ENCODE results near the gene TBRG4. TPM values are rescaled to one million over a fixed set of nuclear protein-coding genes. Genes with fewer than 3 reads are reported as not detected.

Gene TBRG4
- total and polyA plus RNA-seq, 8 donors: 15.6 to 39.8 (median 25.2) TPM

DNA sequence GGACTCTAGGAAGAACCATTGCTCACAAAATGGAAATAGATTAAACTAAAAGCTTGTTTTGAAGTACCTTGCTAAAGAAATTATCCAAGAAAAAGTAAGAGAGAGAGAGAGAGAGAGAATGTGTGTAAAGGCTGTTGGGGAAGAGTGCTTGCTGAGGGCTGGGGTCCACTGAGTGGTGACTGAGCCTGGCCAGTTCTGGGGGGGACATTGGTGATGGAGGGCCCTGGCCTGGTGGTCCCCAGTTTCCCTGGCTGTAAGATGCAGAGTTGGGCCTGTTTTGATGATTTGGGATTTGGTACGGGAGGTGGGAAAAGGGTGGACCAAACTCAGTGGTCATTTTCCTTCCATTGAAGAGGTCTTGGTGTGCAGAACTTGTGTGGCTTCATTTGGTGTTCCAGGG is 47.0 kb upstream of the TBRG4 start:
- Histone ChIP-seq H3K27ac (no peak overlapping the region), H3K9me3 (no peaks in the 10 kb centered on the region), H3K36me3 (no peaks in the 10 kb centered on the region), H3K27me3 (no peaks in the 10 kb centered on the region), H3K4me3 (no peak overlapping the region), H3K4me1 (no peaks in the 10 kb centered on the region)
- TF ChIP-seq, protein P1, sequence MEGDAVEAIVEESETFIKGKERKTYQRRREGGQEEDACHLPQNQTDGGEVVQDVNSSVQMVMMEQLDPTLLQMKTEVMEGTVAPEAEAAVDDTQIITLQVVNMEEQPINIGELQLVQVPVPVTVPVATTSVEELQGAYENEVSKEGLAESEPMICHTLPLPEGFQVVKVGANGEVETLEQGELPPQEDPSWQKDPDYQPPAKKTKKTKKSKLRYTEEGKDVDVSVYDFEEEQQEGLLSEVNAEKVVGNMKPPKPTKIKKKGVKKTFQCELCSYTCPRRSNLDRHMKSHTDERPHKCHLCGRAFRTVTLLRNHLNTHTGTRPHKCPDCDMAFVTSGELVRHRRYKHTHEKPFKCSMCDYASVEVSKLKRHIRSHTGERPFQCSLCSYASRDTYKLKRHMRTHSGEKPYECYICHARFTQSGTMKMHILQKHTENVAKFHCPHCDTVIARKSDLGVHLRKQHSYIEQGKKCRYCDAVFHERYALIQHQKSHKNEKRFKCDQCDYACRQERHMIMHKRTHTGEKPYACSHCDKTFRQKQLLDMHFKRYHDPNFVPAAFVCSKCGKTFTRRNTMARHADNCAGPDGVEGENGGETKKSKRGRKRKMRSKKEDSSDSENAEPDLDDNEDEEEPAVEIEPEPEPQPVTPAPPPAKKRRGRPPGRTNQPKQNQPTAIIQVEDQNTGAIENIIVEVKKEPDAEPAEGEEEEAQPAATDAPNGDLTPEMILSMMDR (IDR thresholded peaks at IDR 0.05): no peak
- 95 to 100% methylated on average over 1 of the region's 1 CpG for WGBS, 2 donors
- intact Hi-C loops (cut with DNase I): loop anchor here in 2 of 3 donors (5.0 to 10.0 kb wide), 3 partner anchors 96 to 706 kb away; no protein-coding TSS in a partner anchor
- FAIRE-seq (no peak), ATAC-seq (no peak), DNase-seq (peak in 1 of 6 donors; percentile 10)

DNA sequence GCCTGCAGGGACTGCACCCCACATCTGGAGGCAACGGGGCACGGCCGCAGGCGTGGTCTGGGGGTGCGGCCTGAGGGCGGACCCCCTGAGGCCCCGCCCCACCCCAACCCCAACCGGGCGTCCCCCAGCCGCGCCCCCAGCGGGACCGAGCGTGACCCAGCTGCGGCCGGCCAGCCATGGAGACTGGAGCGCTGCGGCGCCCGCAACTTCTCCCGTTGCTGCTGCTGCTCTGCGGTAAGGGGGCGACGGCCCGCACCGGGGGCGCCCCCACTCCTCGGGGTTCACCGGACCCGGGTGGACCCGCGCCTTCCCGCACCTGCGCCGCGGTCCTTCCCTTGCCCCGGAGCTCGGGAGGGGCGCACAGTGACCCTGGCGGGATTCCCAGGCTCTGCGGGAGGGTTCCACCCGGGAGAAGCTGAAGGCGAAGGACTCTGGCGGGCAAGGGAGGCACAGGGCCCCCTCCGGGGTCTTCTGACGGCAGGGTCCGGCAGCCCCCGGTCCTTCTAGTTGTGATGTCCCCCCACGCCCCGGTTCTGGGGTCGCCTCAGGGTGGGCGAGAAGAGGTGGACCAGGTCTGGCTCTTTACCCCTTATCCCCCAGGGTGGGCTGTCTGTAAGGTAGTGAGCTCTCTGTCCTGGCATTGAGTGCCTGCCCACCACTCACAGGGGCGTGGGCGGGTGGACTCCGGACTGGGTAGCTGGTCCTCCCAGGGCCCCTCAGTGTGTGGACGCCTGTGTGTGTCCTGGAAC is 46.3 kb upstream of the TBRG4 start, which contains the start of gene RAMP3:
Gene RAMP3, plus strand, starts transcription at position 139 of the 749 bp plus-strand sequence. Its CDS starts 38 bp downstream, at position 177.
- Histone ChIP-seq H3K27ac (no peak within 1 kb of the TSS), H3K9me3 (no peaks in the 10 kb centered on the region), H3K27me3 (no peaks in the 10 kb centered on the region), H3K4me1 (no peaks in the 10 kb centered on the region), H3K4me3 (peak within 1 kb of the TSS in 2 of 4 donors; percentile 11 to 29), H3K36me3 (no peaks in the 10 kb centered on the region)
- DNase-seq: no peak
- intact Hi-C loops (cut with DNase I): loop anchor here in 2 of 3 donors (5.0 to 10.0 kb wide), 3 partner anchors 97 to 707 kb away; no protein-coding TSS in a partner anchor
- FAIRE-seq: no peak
- WGBS, 2 donors: 9 to 14% methylated on average over 49 to 56 of the region's 56 CpGs
- TF ChIP-seq, protein P1 (IDR thresholded peaks at IDR 0.05): no peak
- no peak for ATAC-seq

GRCh38 chr7:45157286-45157652 is 45.8 kb upstream of the TBRG4 start:
- no peaks in the 10 kb centered on the region for H3K4me1 ChIP-seq
- H3K27ac ChIP-seq: no peak overlapping the region
- ATAC-seq (no peak), DNase-seq (no peak), FAIRE-seq (no peak)
- 17% methylated on average over 14 of the region's 14 CpGs for WGBS, 2 donors
- intact Hi-C loops (cut with DNase I): loop anchor here in 2 of 3 donors (5.0 to 10.0 kb wide), 3 partner anchors 98 to 708 kb away; no protein-coding TSS in a partner anchor
- no peaks in the 10 kb centered on the region for H3K9me3 ChIP-seq
- H3K4me3 ChIP-seq: peak overlapping the region in 1 of 4 donors; percentile 29
- TF ChIP-seq, protein P1 (IDR thresholded peaks at IDR 0.05): no peak
- H3K27me3 ChIP-seq: no peaks in the 10 kb centered on the region
- H3K36me3 ChIP-seq: no peaks in the 10 kb centered on the region

- DNase-seq (no peak), FAIRE-seq (no peak)
Observed at GRCh38 chr7:45156516-45157272, 45.2 kb upstream of the TBRG4 start.

More at GRCh38 chr7:45156516-45157272, 45.2 kb upstream of the TBRG4 start:
- ATAC-seq: no peak
- H3K27me3 ChIP-seq: no peaks in the 10 kb centered on the region
- intact Hi-C loops (cut with DNase I): loop anchor here in 2 of 3 donors (5.0 to 10.0 kb wide), 3 partner anchors 98 to 708 kb away; no protein-coding TSS in a partner anchor
- TF ChIP-seq, protein P1 (IDR thresholded peaks at IDR 0.05): no peak
- H3K36me3 ChIP-seq: no peaks in the 10 kb centered on the region
- H3K9me3 ChIP-seq: no peaks in the 10 kb centered on the region
- 85 to 86% methylated on average over 8 of the region's 8 CpGs for WGBS, 2 donors
- H3K4me3 ChIP-seq: no peak overlapping the region
- no peaks in the 10 kb centered on the region for H3K4me1 ChIP-seq
- no peak overlapping the region for H3K27ac ChIP-seq
